MM.1S (cell line): ENCODE measurements around the gene UBAC2.

ENCODE experiments used
- CTCF ChIP-seq: fragments of 300-600 bp; sonication (generic); IDR thresholded peaks from 2 replicates; pipeline ENCODE4 v1.5.1; 2016; ENCODE audit warnings: antibody characterized with exemption, low read length, mixed read lengths
- EZH2 ChIP-seq: fragments of 300-600 bp; sonication (generic); optimal IDR thresholded peaks from 2 replicates; pipeline ENCODE3; 2017; ENCODE audit warnings: low read depth, mild to moderate bottlenecking, antibody characterized with exemption, low read length, mixed read lengths
- EZH2phosphoT487 ChIP-seq: fragments of 300-600 bp; sonication (generic); IDR thresholded peaks from 2 replicates; pipeline ENCODE4 v1.6.1; 2018; ENCODE audit warnings: antibody characterized with exemption, low read length

DNA sequence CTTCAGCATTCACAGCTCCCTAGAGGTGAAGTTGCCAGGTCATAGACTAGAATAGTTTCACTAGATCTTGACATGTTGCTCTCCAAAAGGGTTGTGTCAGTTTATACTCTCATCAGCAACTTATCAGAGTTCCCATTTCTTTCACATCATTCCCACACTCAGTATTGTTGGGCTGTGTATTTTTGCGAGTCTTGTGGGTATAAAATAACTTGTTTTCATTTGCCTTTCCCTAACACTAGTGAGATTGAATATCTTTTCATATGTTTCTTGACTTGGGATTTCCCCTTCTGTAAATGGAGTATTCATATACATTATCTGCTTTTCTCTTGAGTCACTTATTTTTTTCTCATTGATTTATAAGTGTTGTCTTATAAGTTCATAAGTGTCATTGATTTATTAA is 161.7 kb downstream of the UBAC2 start:
- TF ChIP-seq CTCF, result no peak
- no peak for TF ChIP-seq EZH2
- no peak for TF ChIP-seq EZH2phosphoT487
